ENCODE data around the gene IGFN1. TPM values are rescaled to one million over a fixed set of nuclear protein-coding genes. Genes with fewer than 3 reads are reported as not detected.

The IGFN1 gene
- total RNA-seq, 1 experiment from 2014 or later: not detected

- no peak overlapping the region for H2BK5ac ChIP-seq (ENCODE audit: insufficient read length, low read length)
- H2BK120ac ChIP-seq (ENCODE audit: low read depth, low read length, poor library complexity, severe bottlenecking): no peak overlapping the region
- H3K18ac ChIP-seq (ENCODE audit: insufficient read length, low read depth, low read length): no peak overlapping the region
- Mint-ChIP-seq H3K36me3 (ENCODE audit: insufficient read depth in 1 of 3, low read depth in 3 of 3) (no peaks in the 10 kb centered on the region), H3K4me3 (no peak overlapping the region), H3K27me3 (ENCODE audit: low read depth) (peaks cover 50% of the 10 kb centered on the region), H3K4me1 (peaks cover 3 to 7% of the 10 kb centered on the region in 2 experiments; a peak in 3 of 4 replicates), H3K27ac (no peak overlapping the region), H3K9me3 (no peaks in the 10 kb centered on the region; a peak in 1 of 5 replicates)
- H3K9ac ChIP-seq (ENCODE audit: extremely low read depth, insufficient read length, low read length): no peak overlapping the region
- no peak overlapping the region for H4K5ac ChIP-seq (ENCODE audit: insufficient read length, low read depth, low read length)
- no peak overlapping the region for H2BK20ac ChIP-seq (ENCODE audit: low read depth, low read length, poor library complexity, severe bottlenecking)
- WGBS (ENCODE audit: extremely low coverage, insufficient read length, low lambda C conversion rate): no CpG with 5 or more reads among the region's 4 CpGs
- no peak overlapping the region for H3K14ac ChIP-seq (ENCODE audit: insufficient read depth, low read length)
- H2AFZ ChIP-seq (ENCODE audit: low read length): no peak overlapping the region
- no peak overlapping the region for H3K4ac ChIP-seq (ENCODE audit: low read depth, low read length)
- no peak overlapping the region for H3T11ph ChIP-seq (ENCODE audit: low read length)
- no peaks in the 10 kb centered on the region for H3K9me3 ChIP-seq (ENCODE audit: control insufficient read depth, low read depth, low read length)
- no peak overlapping the region for H2BK15ac ChIP-seq (ENCODE audit: low read depth, low read length)
- no peaks in the 10 kb centered on the region for H3K27me3 ChIP-seq (ENCODE audit: insufficient read depth, low read length)
- H3K23me2 ChIP-seq (ENCODE audit: insufficient read length, low read depth, low read length, poor library complexity, severe bottlenecking): peaks cover 6% of the 10 kb centered on the region
- H4K20me1 ChIP-seq (ENCODE audit: control insufficient read depth, insufficient read depth, insufficient read length): no peaks in the 10 kb centered on the region
- H3K79me1 ChIP-seq (ENCODE audit: insufficient read depth, low read depth, low read length, poor library complexity, severe bottlenecking): no peaks in the 10 kb centered on the region
- H2AK5ac ChIP-seq (ENCODE audit: insufficient read length, low read length): no peak overlapping the region
- no peak overlapping the region for H4K91ac ChIP-seq (ENCODE audit: insufficient read length, low read depth, low read length)
- no peak overlapping the region for H2BK12ac ChIP-seq (ENCODE audit: insufficient read length, low read depth, low read length)
- H3K79me2 ChIP-seq (ENCODE audit: insufficient read depth, low read length): no peaks in the 10 kb centered on the region
- H3K4me2 ChIP-seq (ENCODE audit: insufficient read depth, insufficient read length, low read length): no peak overlapping the region
- no peak for DNase-seq
- H4K8ac ChIP-seq (replicated peaks; ENCODE audit: insufficient read length, low read depth, low read length): no peak overlapping the region
- H3K56ac ChIP-seq (ENCODE audit: insufficient read length, low read depth, low read length): no peak overlapping the region
- no peak overlapping the region for H3K27ac ChIP-seq (ENCODE audit: insufficient read length, low read depth, low read length)
- no peak overlapping the region for H3K23ac ChIP-seq (ENCODE audit: insufficient read length, low read depth, low read length)
- no peak for TF ChIP-seq CTCF (conservative IDR thresholded peaks at IDR 0.05)
- no peaks in the 10 kb centered on the region for H3K4me1 ChIP-seq (ENCODE audit: insufficient read depth, low read length)
Measured at GRCh38 chr1:201264554-201264953, 73.9 kb downstream of the IGFN1 start.
